ENCODE measurements around the gene ELOVL7. TPM values are rescaled to one million over a fixed set of nuclear protein-coding genes. Genes with fewer than 3 reads are reported as not detected.

The ELOVL7 gene
- polyA plus RNA-seq, 3 donors: 0.21 to 0.36 (median 0.33) TPM

DNA sequence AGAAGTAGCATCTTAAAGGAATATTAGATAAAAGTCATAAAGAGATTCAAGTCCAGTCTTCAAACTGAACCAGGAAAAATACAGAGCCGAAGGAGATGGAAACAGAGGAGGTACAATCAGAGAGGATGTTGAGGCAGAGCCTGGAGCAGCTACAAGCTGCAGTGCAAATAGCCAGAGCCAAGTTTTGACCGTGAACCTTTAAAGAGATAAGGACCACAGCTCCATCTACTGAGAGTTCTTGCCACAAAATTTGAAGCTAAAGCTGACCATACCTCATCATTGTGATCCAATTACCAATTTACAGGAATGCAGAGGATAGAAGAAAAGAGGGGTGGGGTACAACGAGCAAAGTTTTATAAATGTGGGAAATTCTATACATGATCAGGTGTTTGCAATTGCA, 133.7 kb downstream of the ELOVL7 start:
- peaks cover 0 to 4% of the 10 kb centered on the region in 2 donors for H3K9me3 ChIP-seq (replicated peaks in 1 of 2; ENCODE audit: control insufficient read depth in 1 of 2, insufficient read depth in 1 of 2, low read length in 2 of 2)
- H3K27ac Mint-ChIP-seq: no peak overlapping the region
- no peaks in the 10 kb centered on the region for H3K79me2 ChIP-seq (ENCODE audit: insufficient read depth, low read length)
- peaks cover 0 to 4% (median 3%) of the 10 kb centered on the region in 3 donors for H3K27me3 Mint-ChIP-seq (ENCODE audit: low read depth in 3 of 3)
- no peak overlapping the region for H2AFZ ChIP-seq (ENCODE audit: insufficient read depth, low read depth, low read length, poor library complexity, severe bottlenecking)
- H3K4me3 ChIP-seq (replicated peaks in 1 of 3; ENCODE audit: low read depth in 2 of 3, low read length in 3 of 3): no peak overlapping the region
- no peaks in the 10 kb centered on the region for H3K36me3 Mint-ChIP-seq
- no peak overlapping the region for H3K4me2 ChIP-seq (replicated peaks; ENCODE audit: extremely low read depth, low read length, poor library complexity, severe bottlenecking)
- intact Hi-C loops (cut with micrococcal nuclease): no loop called here
- no peaks in the 10 kb centered on the region for H3K36me3 ChIP-seq (replicated peaks in 1 of 2; ENCODE audit: control insufficient read depth in 1 of 2, insufficient read depth in 2 of 2, low read length in 2 of 2)
- no peaks in the 10 kb centered on the region for H3K4me1 ChIP-seq (ENCODE audit: control insufficient read depth in 1 of 2, insufficient read depth in 2 of 2, low read length in 2 of 2)
- H3K27ac ChIP-seq (ENCODE audit: low read depth in 1 of 2, low read length in 2 of 2): no peak overlapping the region
- TF ChIP-seq, protein P1, sequence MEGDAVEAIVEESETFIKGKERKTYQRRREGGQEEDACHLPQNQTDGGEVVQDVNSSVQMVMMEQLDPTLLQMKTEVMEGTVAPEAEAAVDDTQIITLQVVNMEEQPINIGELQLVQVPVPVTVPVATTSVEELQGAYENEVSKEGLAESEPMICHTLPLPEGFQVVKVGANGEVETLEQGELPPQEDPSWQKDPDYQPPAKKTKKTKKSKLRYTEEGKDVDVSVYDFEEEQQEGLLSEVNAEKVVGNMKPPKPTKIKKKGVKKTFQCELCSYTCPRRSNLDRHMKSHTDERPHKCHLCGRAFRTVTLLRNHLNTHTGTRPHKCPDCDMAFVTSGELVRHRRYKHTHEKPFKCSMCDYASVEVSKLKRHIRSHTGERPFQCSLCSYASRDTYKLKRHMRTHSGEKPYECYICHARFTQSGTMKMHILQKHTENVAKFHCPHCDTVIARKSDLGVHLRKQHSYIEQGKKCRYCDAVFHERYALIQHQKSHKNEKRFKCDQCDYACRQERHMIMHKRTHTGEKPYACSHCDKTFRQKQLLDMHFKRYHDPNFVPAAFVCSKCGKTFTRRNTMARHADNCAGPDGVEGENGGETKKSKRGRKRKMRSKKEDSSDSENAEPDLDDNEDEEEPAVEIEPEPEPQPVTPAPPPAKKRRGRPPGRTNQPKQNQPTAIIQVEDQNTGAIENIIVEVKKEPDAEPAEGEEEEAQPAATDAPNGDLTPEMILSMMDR (IDR thresholded peaks at IDR 0.05): no peak
- H3K27me3 ChIP-seq (ENCODE audit: control insufficient read depth in 2 of 2, insufficient read depth in 2 of 2, low read length in 2 of 2): no peaks in the 10 kb centered on the region
- no peak overlapping the region for H3K4me3 Mint-ChIP-seq
- no peaks in the 10 kb centered on the region for H3K4me1 Mint-ChIP-seq
- H3K9me3 Mint-ChIP-seq: peaks cover 2 to 11% (median 9%) of the 10 kb centered on the region in 7 donors
- no peaks in the 10 kb centered on the region for H4K20me1 ChIP-seq (ENCODE audit: insufficient read depth, low read length)
- no peak for DNase-seq
- no peak overlapping the region for H3K9ac ChIP-seq (ENCODE audit: insufficient read depth, low read length, poor library complexity, severe bottlenecking)
- WGBS (ENCODE audit: insufficient coverage): 100% methylated on average over 1 of the region's 3 CpGs

DNA sequence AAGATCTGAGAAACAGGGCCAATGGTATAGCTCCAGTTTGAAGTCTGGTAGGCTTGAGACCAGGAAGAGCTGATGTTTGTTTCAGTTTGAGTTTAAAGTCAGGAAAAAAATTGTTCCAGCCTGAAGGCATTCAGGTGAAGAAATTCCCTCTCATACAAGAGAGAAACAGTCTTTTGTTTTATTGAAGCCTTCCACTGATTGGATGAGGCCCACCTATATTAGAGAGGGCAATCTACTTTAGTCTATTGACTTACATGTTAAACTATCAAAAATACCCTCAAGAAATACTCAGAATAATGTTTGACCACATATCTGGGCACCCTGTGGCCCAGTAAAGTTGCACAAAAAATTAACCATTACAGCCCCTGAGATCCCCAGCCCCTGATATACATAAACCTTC, 138.9 kb downstream of the ELOVL7 start:
- TF ChIP-seq, protein P1 (IDR thresholded peaks at IDR 0.05): no peak
- Histone ChIP-seq H2AFZ (ENCODE audit: insufficient read depth, low read depth, low read length, poor library complexity, severe bottlenecking) (no peak overlapping the region), H3K4me1 (ENCODE audit: control insufficient read depth in 1 of 2, insufficient read depth in 2 of 2, low read length in 2 of 2) (peaks cover 12% of the 10 kb centered on the region in 2 donors), H3K27ac (ENCODE audit: low read depth in 1 of 2, low read length in 2 of 2) (no peak overlapping the region), H3K9me3 (replicated peaks in 1 of 2; ENCODE audit: control insufficient read depth in 1 of 2, insufficient read depth in 1 of 2, low read length in 2 of 2) (no peaks in the 10 kb centered on the region), H3K79me2 (ENCODE audit: insufficient read depth, low read length) (no peaks in the 10 kb centered on the region), H3K9ac (ENCODE audit: insufficient read depth, low read length, poor library complexity, severe bottlenecking) (no peak overlapping the region), H3K4me2 (replicated peaks; ENCODE audit: extremely low read depth, low read length, poor library complexity, severe bottlenecking) (no peak overlapping the region), H3K4me3 (replicated peaks in 1 of 3; ENCODE audit: low read depth in 2 of 3, low read length in 3 of 3) (no peak overlapping the region), H3K36me3 (replicated peaks in 1 of 2; ENCODE audit: control insufficient read depth in 1 of 2, insufficient read depth in 2 of 2, low read length in 2 of 2) (no peaks in the 10 kb centered on the region), H3K27me3 (ENCODE audit: control insufficient read depth in 2 of 2, insufficient read depth in 2 of 2, low read length in 2 of 2) (no peaks in the 10 kb centered on the region), H4K20me1 (ENCODE audit: insufficient read depth, low read length) (no peaks in the 10 kb centered on the region)
- Mint-ChIP-seq H3K27ac (no peak overlapping the region), H3K4me1 (peaks cover 14% of the 10 kb centered on the region), H3K36me3 (no peaks in the 10 kb centered on the region), H3K9me3 (no peaks in the 10 kb centered on the region), H3K4me3 (no peak overlapping the region), H3K27me3 (ENCODE audit: low read depth in 3 of 3) (peaks cover under 1 to 13% (median 6%) of the 10 kb centered on the region in 3 donors)
- intact Hi-C loops (cut with micrococcal nuclease): no loop called here
- DNase-seq: no peak
